MM.1S (cell line): ENCODE data around the gene DOCK11.

Source experiments
- DNase-seq: peaks from one replicate; pipeline ENCODE4 v3.0.0-alpha.2; 2015
- H2AFZ ChIP-seq: fragments of 300-600 bp; sonication (generic); 2 replicates; pipeline ENCODE4 v1.6.0; 2016; ENCODE audit warnings: antibody characterized with exemption, low read length
- H3F3A ChIP-seq: fragments of 300-600 bp; sonication (generic); 2 replicates; pipeline ENCODE4 v1.6.1; 2016; ENCODE audit warnings: mild to moderate bottlenecking, antibody characterized with exemption, low read length, moderate library complexity, mixed read lengths; ENCODE audit not compliant: insufficient read depth
- H3K27ac ChIP-seq: fragments of 300-600 bp; sonication (generic); 2 replicates; pipeline ENCODE4 v1.5.1; 2016; ENCODE audit warnings: mild to moderate bottlenecking, low read length
- H3K27me3 ChIP-seq: fragments of 300-600 bp; sonication (generic); replicated peaks from 2 replicates; pipeline ENCODE4 v1.6.0; 2016; ENCODE audit warnings: low read length; ENCODE audit not compliant: insufficient read depth
- H3K36me3 ChIP-seq: fragments of 300-600 bp; sonication (generic); replicated peaks from 2 replicates; pipeline ENCODE4 v1.6.1; 2016; ENCODE audit warnings: mild to moderate bottlenecking, low read length, mixed read lengths; ENCODE audit not compliant: insufficient read depth
- H3K4me1 ChIP-seq: fragments of 300-600 bp; sonication (generic); 2 replicates; pipeline ENCODE4 v1.6.1; 2016; ENCODE audit warnings: low read length, mixed read lengths
- H3K4me2 ChIP-seq: fragments of 300-600 bp; sonication (generic); 2 replicates; pipeline ENCODE4 v1.6.0; 2016; ENCODE audit warnings: low read depth, low read length
- H3K4me3 ChIP-seq: fragments of 300-600 bp; sonication (generic); 2 replicates; pipeline ENCODE4 v1.5.1; 2016; ENCODE audit warnings: low read length, mixed read lengths
- H3K79me2 ChIP-seq: fragments of 300-600 bp; sonication (generic); 2 replicates; pipeline ENCODE4 v1.6.1; 2016; ENCODE audit warnings: mixed run types, low read length, mixed read lengths
- H3K9ac ChIP-seq: fragments of 300-600 bp; sonication (generic); 2 replicates; pipeline ENCODE4 v1.6.1; 2016; ENCODE audit warnings: low read length, mixed read lengths
- H3K9me2 ChIP-seq: fragments of 300-600 bp; sonication (generic); replicated peaks from 2 replicates; pipeline ENCODE4 v1.6.1; 2016; ENCODE audit warnings: mild to moderate bottlenecking, low read length, mixed read lengths; ENCODE audit not compliant: insufficient read depth
- H3K9me3 ChIP-seq: fragments of 300-600 bp; sonication (generic); replicated peaks from 2 replicates; pipeline ENCODE4 v1.6.1; 2016; ENCODE audit warnings: mild to moderate bottlenecking, low read length, mixed read lengths; ENCODE audit not compliant: insufficient read depth
- H4K20me1 ChIP-seq: fragments of 300-600 bp; sonication (generic); 2 replicates; pipeline ENCODE4 v1.6.1; 2016; ENCODE audit warnings: mild to moderate bottlenecking, low read length, moderate library complexity, mixed read lengths; ENCODE audit not compliant: insufficient read depth
- CTCF ChIP-seq: fragments of 300-600 bp; sonication (generic); IDR thresholded peaks from 2 replicates; pipeline ENCODE4 v1.5.1; 2016; ENCODE audit warnings: antibody characterized with exemption, low read length, mixed read lengths
- EZH2 ChIP-seq: fragments of 300-600 bp; sonication (generic); optimal IDR thresholded peaks from 2 replicates; pipeline ENCODE3; 2017; ENCODE audit warnings: low read depth, mild to moderate bottlenecking, antibody characterized with exemption, low read length, mixed read lengths
- EZH2phosphoT487 ChIP-seq: fragments of 300-600 bp; sonication (generic); IDR thresholded peaks from 2 replicates; pipeline ENCODE4 v1.6.1; 2018; ENCODE audit warnings: antibody characterized with exemption, low read length

DOCK11 gene

GRCh38 chrX:118534716-118535493 lies 39.3 kb downstream of the DOCK11 start:
- H3K36me3 ChIP-seq, result no peaks in the 10 kb centered on the region
- H3K4me2 ChIP-seq, result no peak overlapping the region
- H3K4me3 ChIP-seq, result no peak overlapping the region
- peaks cover 19% of the 10 kb centered on the region for H3K4me1 ChIP-seq
- no peak for DNase-seq
- H3K27ac ChIP-seq, result no peak overlapping the region
- H3K9me3 ChIP-seq, result no peaks in the 10 kb centered on the region
- H3K27me3 ChIP-seq, result no peaks in the 10 kb centered on the region
- no peaks in the 10 kb centered on the region for H4K20me1 ChIP-seq
- H3K9ac ChIP-seq, result no peak overlapping the region
- no peak overlapping the region for H2AFZ ChIP-seq
- no peaks in the 10 kb centered on the region for H3K9me2 ChIP-seq
- TF ChIP-seq CTCF, result no peak
- no peak for TF ChIP-seq EZH2
- H3F3A ChIP-seq, result peaks cover 7% of the 10 kb centered on the region; the same call in 1 of the 2 replicates
- no peaks in the 10 kb centered on the region for H3K79me2 ChIP-seq

GRCh38 chrX:118536204-118536603 lies 40.6 kb downstream of the DOCK11 start:
- peak overlapping the region; percentile 65 for H3K4me2 ChIP-seq
- H3K36me3 ChIP-seq, result no peaks in the 10 kb centered on the region
- H3K27me3 ChIP-seq, result no peaks in the 10 kb centered on the region
- H2AFZ ChIP-seq, result peak overlapping the region; percentile 30; the same call in 1 of the 2 replicates
- peak overlapping the region; percentile 64; the same call in 1 of the 2 replicates for H3K27ac ChIP-seq
- no peak overlapping the region for H3K4me3 ChIP-seq
- peaks cover 7% of the 10 kb centered on the region; the same call in 1 of the 2 replicates for H3F3A ChIP-seq
- DNase-seq, result no peak
- H4K20me1 ChIP-seq, result no peaks in the 10 kb centered on the region
- H3K9ac ChIP-seq, result no peak overlapping the region
- H3K79me2 ChIP-seq, result no peaks in the 10 kb centered on the region
- TF ChIP-seq CTCF, result no peak
- TF ChIP-seq EZH2, result no peak
- no peak for TF ChIP-seq EZH2phosphoT487
- no peaks in the 10 kb centered on the region for H3K9me2 ChIP-seq
- H3K4me1 ChIP-seq, result peaks cover 19% of the 10 kb centered on the region
- no peaks in the 10 kb centered on the region for H3K9me3 ChIP-seq

GRCh38 chrX:118536687-118537461 lies 41.3 kb downstream of the DOCK11 start:
- Histone ChIP-seq H3K9ac (peak overlapping the region; percentile 17; the same call in 1 of the 2 replicates), H3K27ac (peak overlapping the region; percentile 64; the same call in 1 of the 2 replicates), H3F3A (peaks cover 7% of the 10 kb centered on the region; the same call in 1 of the 2 replicates), H3K4me1 (peaks cover 19% of the 10 kb centered on the region), H3K4me2 (peak overlapping the region; percentile 65), H3K79me2 (no peaks in the 10 kb centered on the region), H3K9me3 (no peaks in the 10 kb centered on the region), H3K36me3 (no peaks in the 10 kb centered on the region), H3K9me2 (no peaks in the 10 kb centered on the region), H3K4me3 (peak overlapping the region; percentile 16; the same call in 1 of the 2 replicates), H4K20me1 (no peaks in the 10 kb centered on the region), H3K27me3 (no peaks in the 10 kb centered on the region), H2AFZ (peak overlapping the region; percentile 30; the same call in 1 of the 2 replicates)
- peak; percentile 68 for DNase-seq
- TF ChIP-seq EZH2phosphoT487 (no peak), CTCF (peak; percentile 54), EZH2 (no peak)
